PFSK-1 (cell line): ENCODE measurements around the gene FOXF1.

Experiments
- FOXP2 ChIP-seq: optimal IDR thresholded peaks from 2 replicates; pipeline ENCODE3; 2011; ENCODE audit warnings: borderline replicate concordance, control low read depth, inconsistent platforms; ENCODE audit not compliant: insufficient read depth; ENCODE audit errors: extremely low read length, extremely low read depth
- POLR2AphosphoS5 ChIP-seq: IDR thresholded peaks from 2 replicates; pipeline ENCODE4 v1.6.1; 2012; ENCODE audit warnings: low read depth, mild to moderate bottlenecking, control low read depth, low read length, moderate library complexity
- SIN3A ChIP-seq: IDR thresholded peaks from 2 replicates; pipeline ENCODE4 v1.6.1; 2012; ENCODE audit warnings: mild to moderate bottlenecking, low read length, moderate library complexity, borderline replicate concordance; ENCODE audit not compliant: insufficient read depth
- TAF1 ChIP-seq: IDR thresholded peaks from 2 replicates; pipeline ENCODE4 v1.6.1; 2012; ENCODE audit warnings: low read length, control low read depth, borderline replicate concordance; ENCODE audit not compliant: insufficient read depth
- TF ChIP-seq, protein P1 (sequence below), 2 experiments: IDR thresholded peaks; 2 replicates each; pipeline versions ENCODE4 v1.6.1 to v1.8.0; 2011 to 2012; ENCODE audit warnings: low read depth in 2 of 2, low read length in 2 of 2, control low read depth in 1 of 2, inconsistent platforms in 1 of 2, mild to moderate bottlenecking in 1 of 2, moderate library complexity in 1 of 2; ENCODE audit not compliant: insufficient read depth in 1 of 2

Gene FOXF1

DNA sequence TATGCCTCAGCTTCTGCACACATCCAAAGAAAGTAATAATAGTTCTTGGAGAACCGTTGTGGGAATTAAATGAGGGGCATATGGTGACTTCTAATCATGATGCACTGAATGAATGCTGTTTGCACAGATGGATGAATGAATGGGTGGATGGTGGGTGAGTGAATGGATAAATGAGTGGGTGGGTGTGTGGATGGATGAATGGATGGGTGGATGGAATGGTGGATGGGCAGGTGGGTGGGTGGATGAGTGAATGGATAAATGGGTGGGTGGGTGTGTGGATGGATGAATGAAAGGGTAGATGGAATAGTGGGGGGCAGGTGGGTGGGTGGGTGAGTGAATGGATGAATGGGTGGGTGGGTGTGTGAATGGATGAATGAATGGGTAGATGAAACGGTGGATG is 44.9 kb upstream of the FOXF1 start:
- TF ChIP-seq POLR2AphosphoS5 (no peak), FOXP2 (no peak)

DNA sequence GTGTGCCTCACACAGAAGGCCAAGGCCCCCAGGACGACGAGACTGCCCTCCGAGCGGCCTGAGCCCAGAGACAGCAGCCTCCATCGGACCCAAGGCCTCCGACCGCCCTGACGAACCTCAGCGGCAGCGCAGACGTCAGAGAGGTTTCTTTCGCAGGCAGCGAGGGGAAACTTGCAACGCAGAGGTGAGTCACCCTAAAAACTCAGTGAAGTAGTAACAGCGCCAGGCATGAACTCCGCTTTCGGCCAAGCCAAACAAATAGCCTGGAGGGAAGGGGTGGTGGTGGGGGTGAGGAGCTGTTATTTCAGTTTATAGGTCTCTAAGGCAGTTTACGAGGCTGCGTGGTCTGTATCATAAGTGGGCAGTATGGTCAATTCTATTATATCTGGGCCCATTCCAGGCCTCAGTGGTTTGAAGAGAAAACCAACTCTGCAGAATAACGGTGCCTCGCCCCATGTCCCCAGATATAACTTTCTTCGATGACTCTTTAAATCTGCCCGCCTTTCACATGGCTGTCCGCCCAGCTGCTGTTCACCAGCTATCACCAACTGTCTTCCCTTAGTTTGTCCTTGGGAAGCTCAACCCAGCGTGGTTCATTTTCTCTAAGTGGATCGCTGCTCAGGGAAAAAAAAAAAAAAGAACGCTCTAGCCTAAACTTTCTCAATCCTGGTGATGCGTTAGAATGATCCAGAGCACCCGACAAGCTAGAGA is 43.5 kb upstream of the FOXF1 start:
- no peak for TF ChIP-seq SIN3A
- TF ChIP-seq TAF1, result no peak
- TF ChIP-seq FOXP2, result no peak
- TF ChIP-seq, protein P1, sequence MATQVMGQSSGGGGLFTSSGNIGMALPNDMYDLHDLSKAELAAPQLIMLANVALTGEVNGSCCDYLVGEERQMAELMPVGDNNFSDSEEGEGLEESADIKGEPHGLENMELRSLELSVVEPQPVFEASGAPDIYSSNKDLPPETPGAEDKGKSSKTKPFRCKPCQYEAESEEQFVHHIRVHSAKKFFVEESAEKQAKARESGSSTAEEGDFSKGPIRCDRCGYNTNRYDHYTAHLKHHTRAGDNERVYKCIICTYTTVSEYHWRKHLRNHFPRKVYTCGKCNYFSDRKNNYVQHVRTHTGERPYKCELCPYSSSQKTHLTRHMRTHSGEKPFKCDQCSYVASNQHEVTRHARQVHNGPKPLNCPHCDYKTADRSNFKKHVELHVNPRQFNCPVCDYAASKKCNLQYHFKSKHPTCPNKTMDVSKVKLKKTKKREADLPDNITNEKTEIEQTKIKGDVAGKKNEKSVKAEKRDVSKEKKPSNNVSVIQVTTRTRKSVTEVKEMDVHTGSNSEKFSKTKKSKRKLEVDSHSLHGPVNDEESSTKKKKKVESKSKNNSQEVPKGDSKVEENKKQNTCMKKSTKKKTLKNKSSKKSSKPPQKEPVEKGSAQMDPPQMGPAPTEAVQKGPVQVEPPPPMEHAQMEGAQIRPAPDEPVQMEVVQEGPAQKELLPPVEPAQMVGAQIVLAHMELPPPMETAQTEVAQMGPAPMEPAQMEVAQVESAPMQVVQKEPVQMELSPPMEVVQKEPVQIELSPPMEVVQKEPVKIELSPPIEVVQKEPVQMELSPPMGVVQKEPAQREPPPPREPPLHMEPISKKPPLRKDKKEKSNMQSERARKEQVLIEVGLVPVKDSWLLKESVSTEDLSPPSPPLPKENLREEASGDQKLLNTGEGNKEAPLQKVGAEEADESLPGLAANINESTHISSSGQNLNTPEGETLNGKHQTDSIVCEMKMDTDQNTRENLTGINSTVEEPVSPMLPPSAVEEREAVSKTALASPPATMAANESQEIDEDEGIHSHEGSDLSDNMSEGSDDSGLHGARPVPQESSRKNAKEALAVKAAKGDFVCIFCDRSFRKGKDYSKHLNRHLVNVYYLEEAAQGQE (IDR thresholded peaks at IDR 0.05; ENCODE audit: insufficient read depth in 1 of 2, low read depth in 2 of 2, low read length in 2 of 2), result no peak
- no peak for TF ChIP-seq POLR2AphosphoS5

DNA sequence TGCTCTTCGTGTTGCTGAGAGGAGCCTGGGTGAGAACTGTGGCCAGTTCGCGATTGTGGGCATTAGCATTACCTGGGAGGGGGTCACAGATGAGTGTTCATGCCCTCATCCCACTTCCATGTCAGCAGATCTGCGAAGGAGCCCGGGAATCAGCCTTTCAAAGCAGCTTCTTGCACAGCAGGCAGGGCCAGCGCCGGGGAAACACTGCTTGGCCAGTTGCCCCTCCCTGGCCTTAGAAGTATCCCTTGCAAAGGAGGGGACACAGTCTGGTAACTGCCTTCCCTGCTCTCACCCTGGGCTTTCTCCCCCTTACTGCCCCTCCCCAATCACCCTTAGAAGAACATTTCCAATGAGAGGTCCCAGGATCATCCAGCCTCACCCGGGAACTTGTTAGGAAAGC is 42.8 kb upstream of the FOXF1 start:
- TF ChIP-seq SIN3A (no peak), TAF1 (no peak), POLR2AphosphoS5 (no peak), FOXP2 (no peak)
- TF ChIP-seq, protein P1 (IDR thresholded peaks at IDR 0.05; ENCODE audit: insufficient read depth in 1 of 2, low read depth in 2 of 2, low read length in 2 of 2), result no peak

DNA sequence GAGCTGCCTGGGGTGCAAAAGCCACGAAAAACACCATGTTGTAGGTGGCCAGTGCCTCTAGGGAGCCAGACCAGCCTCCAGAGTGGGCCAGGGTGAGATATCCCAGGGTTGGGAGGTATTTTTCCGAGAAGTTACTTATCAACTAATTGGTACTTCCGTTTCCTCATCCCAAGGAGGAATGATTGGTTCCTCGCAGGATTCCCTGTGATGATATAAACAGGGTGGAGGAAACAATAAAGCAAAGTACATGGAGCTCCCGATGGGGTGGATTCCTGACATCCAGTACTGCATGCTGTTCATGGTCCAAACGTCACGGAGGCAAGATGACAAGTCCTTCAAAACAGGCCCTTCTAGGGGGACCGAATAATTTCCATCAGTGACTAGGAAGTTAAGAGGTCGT is 39.4 kb upstream of the FOXF1 start:
- TF ChIP-seq, protein P1 (IDR thresholded peaks at IDR 0.05; ENCODE audit: insufficient read depth in 1 of 2, low read depth in 2 of 2, low read length in 2 of 2), result no peak
- no peak for TF ChIP-seq TAF1
- no peak for TF ChIP-seq SIN3A

DNA sequence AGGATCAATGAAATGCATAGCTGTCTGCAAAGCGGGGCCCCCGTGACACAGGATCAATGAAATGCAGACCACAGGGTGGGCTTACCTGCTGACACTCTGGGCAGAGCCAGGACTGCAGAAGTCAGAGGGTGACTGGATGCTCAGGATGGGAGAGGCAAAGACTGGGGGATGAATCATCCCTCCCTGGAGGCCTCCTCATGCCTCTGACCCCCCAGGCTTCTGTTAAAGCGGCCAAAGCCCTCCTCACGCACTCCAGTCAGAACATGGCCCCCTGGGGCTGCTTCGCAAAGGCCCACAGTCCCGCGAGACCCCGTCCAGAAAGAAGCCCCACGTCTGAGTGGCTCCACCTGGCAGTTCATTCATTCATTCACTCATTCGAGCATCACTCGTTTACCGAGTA is 38.4 kb upstream of the FOXF1 start:
- TF ChIP-seq FOXP2, result no peak
- TF ChIP-seq TAF1, result no peak
- TF ChIP-seq SIN3A, result no peak
- TF ChIP-seq, protein P1 (IDR thresholded peaks at IDR 0.05; ENCODE audit: insufficient read depth in 1 of 2, low read depth in 2 of 2, low read length in 2 of 2), result no peak
- no peak for TF ChIP-seq POLR2AphosphoS5
